Medulla oblongata (tissue), 1 donor: Measurements from ENCODE around the gene LSM4.

Experiments used
- DNase-seq: peaks from one replicate; pipeline ENCODE4 v3.0.0-alpha.2; 2015; ENCODE audit errors: extremely low spot score

The LSM4 gene

DNA sequence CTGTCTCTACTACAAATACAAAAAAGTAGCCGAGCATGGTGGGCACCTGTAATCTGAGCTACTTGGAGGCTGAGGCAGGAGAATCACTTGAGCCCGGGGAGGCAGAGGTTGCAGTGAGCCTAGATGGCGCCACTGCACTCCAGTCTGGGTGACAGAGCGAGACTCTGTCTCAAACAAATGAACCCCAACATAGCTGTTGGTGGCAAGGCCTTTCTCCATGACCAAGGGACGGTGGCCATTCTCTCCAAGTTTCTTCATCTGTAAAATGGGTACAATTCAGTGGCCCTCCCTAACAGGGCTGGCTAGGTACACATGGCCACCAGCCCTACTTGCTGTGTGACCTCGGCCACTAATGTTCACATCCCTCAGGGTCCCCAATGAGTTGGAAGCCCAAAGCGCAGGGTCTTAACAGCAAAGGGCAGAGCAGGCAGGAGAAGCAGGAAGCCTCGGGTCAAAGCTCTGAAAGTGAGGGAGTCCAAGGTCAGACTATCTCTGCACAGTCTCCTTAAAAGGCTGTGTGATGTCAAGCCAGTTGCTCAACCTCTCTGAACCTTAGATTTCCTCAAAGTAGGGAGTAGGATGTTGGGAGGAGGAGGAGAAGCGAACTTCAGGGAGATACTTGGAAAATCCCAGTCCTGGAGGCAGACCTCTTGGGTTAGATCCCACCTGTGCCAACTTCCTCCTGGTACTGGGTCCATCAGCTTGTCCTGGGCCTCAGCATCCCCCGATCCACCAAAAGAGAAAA, 44.2 kb downstream of the LSM4 start:
- peak; percentile 42 for DNase-seq

DNA sequence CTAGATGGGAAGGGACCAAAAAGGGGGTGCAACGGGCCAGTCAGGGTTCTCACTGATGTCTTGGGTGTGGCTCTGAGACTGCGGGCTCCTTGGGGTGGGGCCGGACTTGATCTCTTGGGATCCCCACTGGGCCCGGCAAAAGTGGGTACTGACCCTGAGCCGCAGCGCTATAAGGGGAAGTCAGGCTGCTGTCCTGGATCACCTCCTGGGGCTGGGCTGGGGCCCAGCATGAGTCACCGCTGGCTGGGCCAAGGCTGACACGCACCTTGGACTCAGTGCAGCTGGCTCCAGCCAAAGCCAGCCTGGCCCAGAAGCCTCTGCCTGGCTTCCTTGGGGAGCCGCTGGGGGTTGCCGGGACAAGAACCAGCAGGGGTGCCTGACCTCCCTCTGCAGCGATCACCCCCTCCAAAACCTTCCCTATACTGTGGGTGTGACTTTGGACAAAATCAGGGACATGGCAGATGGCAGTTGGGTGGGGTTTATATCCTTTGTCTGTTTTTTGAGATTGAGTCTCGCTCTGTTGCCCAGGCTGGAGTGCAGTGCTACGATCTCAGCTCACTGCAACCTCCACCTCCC, 48.0 kb downstream of the LSM4 start:
- peak; percentile 84 for DNase-seq

GRCh38 chr19:18274219-18274780, 48.6 kb downstream of the LSM4 start, which contains the start of gene IQCN:
Gene IQCN (minus strand): TSS chr19:18274452. CDS start chr19:18269478, 4,974 bp downstream.
- peak; percentile 52 for DNase-seq

DNA sequence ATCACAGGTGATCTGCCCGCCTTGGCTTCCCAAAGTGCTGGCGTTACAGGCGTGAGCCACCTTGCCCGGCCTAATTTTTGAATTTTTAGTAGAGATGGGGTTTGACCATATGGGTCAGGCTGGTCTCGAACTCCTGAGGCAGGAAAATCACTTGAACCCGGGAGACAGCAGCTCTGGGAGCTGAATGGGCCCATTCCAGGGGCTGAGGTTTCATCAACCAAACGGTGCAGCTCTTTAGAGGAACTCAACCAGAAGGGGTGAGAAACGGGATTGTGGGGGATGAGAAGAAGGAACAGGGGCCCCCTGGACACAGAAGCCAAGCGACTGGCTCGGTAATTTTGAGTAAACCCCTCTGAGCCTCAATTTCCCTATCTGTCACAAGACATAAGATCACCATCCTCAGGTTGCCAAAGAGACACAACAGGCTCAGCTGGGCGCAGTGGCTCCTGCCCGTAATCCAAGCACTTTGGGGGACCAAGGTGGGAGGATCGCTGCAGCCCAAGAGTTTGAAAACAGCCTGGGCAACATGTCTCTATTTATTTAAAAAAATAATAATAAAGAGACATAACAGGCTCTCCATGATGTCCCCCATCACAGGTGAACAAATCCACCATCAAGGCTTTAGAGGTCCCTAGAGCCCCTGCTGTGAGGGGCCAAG, 49.2 kb downstream of the LSM4 start:
- DNase-seq: no peak

GRCh38 chr19:18271433-18271841, 51.4 kb downstream of the LSM4 start:
- DNase-seq: no peak

DNA sequence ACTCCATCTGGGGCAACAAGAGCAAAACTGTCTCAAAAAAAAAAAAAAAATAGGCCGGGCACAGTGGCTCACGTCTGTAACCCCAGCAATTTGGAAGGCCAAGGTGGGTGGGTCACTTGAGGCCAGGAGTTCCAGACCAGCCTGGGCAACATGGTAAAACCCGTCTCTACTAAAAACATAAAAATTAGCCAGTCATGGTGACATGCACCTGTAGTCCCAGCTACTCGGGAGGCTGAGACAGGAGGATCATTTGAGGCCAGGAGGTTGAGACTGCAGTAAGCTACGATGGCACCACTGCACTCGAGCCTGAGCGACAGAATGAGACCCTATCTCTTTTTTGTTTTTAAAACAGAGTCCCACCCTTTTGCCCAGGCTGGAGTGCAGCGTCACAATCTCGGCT, 52.5 kb downstream of the LSM4 start:
- no peak for DNase-seq

- DNase-seq: no peak
These were observed 53.7 kb downstream of the LSM4 start for GRCh38 chr19:18269070-18269723.

DNA sequence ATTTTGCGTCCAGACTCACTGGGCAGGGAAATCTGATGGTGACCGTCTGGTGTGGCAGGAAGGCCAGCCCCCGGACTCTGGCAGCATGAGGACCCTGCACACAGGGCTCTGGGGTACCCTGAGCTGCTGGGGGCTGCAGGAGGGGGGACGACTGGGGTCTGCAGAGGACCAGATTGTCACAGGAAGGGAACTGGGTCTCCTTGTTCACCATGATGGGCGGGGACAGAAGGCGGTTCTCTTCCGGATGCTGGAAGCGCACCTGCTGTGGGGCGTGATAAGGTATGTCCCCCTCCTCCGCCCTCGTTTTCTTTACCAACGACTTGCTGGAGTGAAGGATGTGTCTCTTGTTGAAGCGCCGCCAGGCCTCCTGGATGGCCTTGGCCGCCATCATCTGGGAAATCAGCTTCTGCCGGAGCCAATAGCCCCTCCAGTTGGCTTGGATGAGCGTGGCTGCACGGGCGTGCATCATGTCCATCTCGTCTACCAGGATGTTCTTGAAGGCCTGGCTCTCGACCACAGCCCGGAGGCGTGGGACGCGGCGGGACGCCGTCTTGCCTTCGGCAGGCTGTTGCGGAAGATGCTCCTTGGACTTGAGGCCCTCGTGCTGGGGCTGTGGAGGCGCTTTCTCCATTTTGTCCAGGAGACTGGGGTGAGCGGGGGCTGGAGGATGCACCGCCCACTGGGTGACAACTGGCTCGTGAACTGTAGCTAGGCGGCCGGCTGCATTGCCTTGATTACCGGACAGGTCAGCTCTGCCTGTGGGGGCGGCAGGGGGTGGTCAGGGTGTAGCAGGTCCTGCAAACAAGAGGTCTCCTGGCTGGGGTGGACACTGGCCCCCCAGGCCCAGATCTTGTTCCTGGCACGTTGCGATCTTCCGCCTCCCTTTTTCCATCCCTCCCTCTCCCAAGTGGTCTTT, 55.8 kb downstream of the LSM4 start:
- no peak for DNase-seq

DNA sequence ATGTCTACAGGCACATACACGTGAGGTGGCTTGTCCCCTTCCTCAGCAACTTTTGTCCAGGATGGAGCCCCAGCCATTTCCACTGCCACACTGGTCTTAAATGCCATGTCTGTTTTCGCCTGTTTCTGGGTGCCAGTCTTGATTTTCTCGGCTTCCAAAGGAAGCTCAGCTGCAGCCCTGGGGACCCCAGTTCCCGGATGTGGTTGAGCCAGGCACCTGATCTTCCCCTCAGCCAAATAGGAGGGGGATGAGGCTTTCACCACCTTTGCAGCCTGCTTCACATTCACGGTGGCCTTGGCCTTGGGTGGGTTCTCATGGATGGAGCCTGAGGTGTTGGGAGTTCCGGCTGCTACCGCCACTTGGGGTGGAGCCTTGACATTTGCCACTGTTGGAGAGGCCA, 57.3 kb downstream of the LSM4 start:
- no peak for DNase-seq

- no peak for DNase-seq
These were observed 57.8 kb downstream of the LSM4 start for GRCh38 chr19:18264971-18265540.

GRCh38 chr19:18264137-18264854, 58.6 kb downstream of the LSM4 start:
- no peak for DNase-seq

DNA sequence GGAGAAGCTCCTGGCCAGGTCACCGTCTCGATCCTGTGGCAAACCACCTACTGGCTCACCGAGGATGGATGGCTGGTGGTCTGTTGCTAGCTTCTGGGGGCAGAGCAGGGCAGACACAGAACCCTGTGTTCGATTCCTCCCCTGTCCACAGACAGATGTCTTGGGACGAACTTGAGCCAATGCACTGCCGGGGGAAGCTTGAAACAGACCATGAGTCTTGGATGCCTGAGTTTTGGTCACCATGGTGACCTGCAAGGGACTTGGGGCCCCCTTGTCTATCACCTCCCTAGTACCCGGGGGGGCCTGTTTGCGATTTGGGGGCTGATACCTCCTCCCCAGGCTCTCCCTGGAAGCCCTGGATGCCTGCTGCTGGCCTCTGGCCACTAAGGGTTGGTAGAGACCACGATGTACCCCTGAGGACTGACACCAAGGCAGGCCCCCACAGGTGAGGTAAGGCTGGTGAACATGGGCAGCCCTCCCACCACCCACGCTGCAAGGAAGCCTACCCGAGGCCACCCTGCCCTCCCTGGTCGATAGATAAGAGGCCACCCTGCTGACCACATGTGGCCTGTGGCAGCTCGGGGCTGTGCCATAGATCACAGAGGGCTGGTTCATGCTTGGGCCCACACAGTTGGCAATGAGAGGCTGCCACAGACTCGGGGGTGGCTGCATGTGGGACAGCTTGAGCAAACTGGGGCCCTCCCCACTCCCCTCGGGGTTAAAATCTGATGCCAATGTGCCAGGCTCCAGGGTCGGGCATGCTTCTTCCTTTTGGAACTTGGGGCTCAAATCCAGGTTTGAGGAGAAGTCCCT, 59.3 kb downstream of the LSM4 start:
- no peak for DNase-seq

- DNase-seq: no peak
These were observed 60.0 kb downstream of the LSM4 start for GRCh38 chr19:18262917-18263316.

GRCh38 chr19:18262144-18262543, 60.7 kb downstream of the LSM4 start:
- DNase-seq: no peak

DNA sequence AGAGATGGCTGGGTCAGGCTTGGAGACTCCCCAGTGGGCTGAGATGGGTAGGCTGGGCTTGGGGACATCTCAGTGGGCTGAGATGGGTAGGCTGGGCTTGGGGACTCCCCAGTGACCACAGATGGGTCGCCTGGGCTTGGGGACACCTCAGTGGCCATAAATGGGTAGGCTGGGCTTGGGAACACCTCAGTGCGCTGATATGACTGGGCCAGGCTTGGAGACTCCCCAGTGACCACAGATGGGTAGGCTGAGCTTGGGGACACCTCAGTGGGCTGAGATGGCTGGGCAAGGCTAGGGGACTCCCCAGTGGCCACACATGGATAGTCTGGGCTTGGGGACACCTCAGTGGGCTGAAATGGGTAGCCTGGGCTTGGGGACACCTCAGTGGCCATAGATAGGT, 61.4 kb downstream of the LSM4 start:
- no peak for DNase-seq

DNA sequence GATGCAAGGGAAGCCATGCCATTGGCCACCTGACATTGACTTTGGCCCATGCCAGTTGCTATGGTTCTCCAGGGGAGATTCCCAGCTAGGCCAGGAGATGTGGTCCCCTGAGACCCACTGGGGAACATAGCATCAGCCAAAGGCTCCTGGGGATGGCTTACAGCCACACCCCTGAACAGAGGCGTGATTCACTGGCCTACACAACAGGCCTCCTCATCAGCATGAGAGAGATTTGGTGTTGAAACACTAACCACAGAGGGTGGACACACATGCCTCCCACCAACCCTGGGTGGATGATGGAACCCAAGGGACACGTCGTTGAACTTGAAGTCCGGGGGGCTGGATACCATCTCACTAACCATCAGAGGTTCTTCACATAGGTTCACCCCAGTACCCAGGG, 63.0 kb downstream of the LSM4 start:
- no peak for DNase-seq

GRCh38 chr19:18257503-18258470, 65.1 kb downstream of the LSM4 start:
- no peak for DNase-seq
